SU-DHL-6 (cell line): ENCODE data around the gene TNPO2.
"Not testable (repeated sequence)": the region's sequence is repeated elsewhere in the genome, so short reads cannot be mapped to it uniquely, and the experiment has no call there.

ENCODE experiments used
- H2AFZ ChIP-seq: fragments of 200-600 bp; sonication (generic); 2 replicates; pipeline ENCODE4 v1.6.1; 2014; ENCODE audit warnings: low read depth, mild to moderate bottlenecking, moderate library complexity, mixed read lengths, antibody characterized with exemption, low read length; ENCODE audit not compliant: severe bottlenecking
- H3F3A ChIP-seq: fragments of 200-600 bp; shearing (Covaris generic); 2 replicates; pipeline ENCODE4 v1.6.0; 2016; ENCODE audit warnings: antibody characterized with exemption, mild to moderate bottlenecking; ENCODE audit not compliant: insufficient read depth
- H3K27ac ChIP-seq: fragments of 200-600 bp; sonication (generic); 2 replicates; pipeline ENCODE4 v1.5.1; 2016; ENCODE audit warnings: low read depth, mild to moderate bottlenecking, low read length, moderate library complexity, mixed read lengths
- H3K27me3 ChIP-seq: fragments of 200-600 bp; sonication (generic), shearing (Covaris generic); 2 replicates; pipeline ENCODE4 v1.6.0; 2014; ENCODE audit warnings: mild to moderate bottlenecking, low read length
- H3K36me3 ChIP-seq: fragments of 200-600 bp; sonication (generic); 2 replicates; pipeline ENCODE4 v1.6.1; 2014; ENCODE audit warnings: mild to moderate bottlenecking, low read length, mixed read lengths
- H3K4me2 ChIP-seq: fragments of 300-600, 200-600 bp; shearing (Covaris generic), sonication (generic); 2 replicates; pipeline ENCODE4 v1.6.0; 2014; ENCODE audit warnings: low read length, low read depth, mild to moderate bottlenecking; ENCODE audit not compliant: poor library complexity, severe bottlenecking
- H3K4me3 ChIP-seq: fragments of 200-600 bp; sonication (generic); 2 replicates; pipeline ENCODE4 v1.5.1; 2014; ENCODE audit warnings: antibody characterized with exemption, low read length, mild to moderate bottlenecking, mixed read lengths; ENCODE audit not compliant: insufficient read depth, poor library complexity, severe bottlenecking
- H3K79me2 ChIP-seq: fragments of 200-600 bp; sonication (generic); 2 replicates; pipeline ENCODE4 v1.6.1; 2014; ENCODE audit warnings: mild to moderate bottlenecking, low read length, moderate library complexity; ENCODE audit not compliant: insufficient read depth
- H3K9ac ChIP-seq: fragments of 200-600 bp; sonication (generic); 2 replicates; pipeline ENCODE4 v1.7.0; 2014; ENCODE audit warnings: mild to moderate bottlenecking, low read length
- H3K9me2 ChIP-seq: fragments of 200-600 bp; sonication (generic); replicated peaks from 2 replicates; pipeline ENCODE4 v1.6.1; 2014; ENCODE audit warnings: low read length; ENCODE audit not compliant: insufficient read depth
- H3K9me3 ChIP-seq: fragments of 200-600 bp; sonication (generic); 2 replicates; pipeline ENCODE4 v1.6.1; 2014; ENCODE audit warnings: low read length, mixed read lengths; ENCODE audit not compliant: insufficient read depth
- H4K20me1 ChIP-seq: fragments of 200-600 bp; sonication (generic); 2 replicates; pipeline ENCODE4 v1.6.1; 2014; ENCODE audit warnings: low read depth, mild to moderate bottlenecking, antibody characterized with exemption, low read length, moderate library complexity, mixed read lengths
- EZH2phosphoT487 ChIP-seq: fragments of 200-600 bp; sonication (generic), shearing (Covaris generic); conservative IDR thresholded peaks from 2 replicates; pipeline ENCODE4 v1.6.1; 2018; ENCODE audit warnings: mild to moderate bottlenecking, antibody characterized with exemption, low read length, moderate library complexity, mixed read lengths
- TF ChIP-seq, protein P1 (sequence below): fragments of 200-600 bp; sonication (generic); IDR thresholded peaks from one replicate; pipeline ENCODE4 v1.5.1; 2017; ENCODE audit warnings: antibody characterized with exemption, mild to moderate bottlenecking, low read length, moderate library complexity; ENCODE audit not compliant: insufficient read depth, poor library complexity, severe bottlenecking

Gene TNPO2

DNA sequence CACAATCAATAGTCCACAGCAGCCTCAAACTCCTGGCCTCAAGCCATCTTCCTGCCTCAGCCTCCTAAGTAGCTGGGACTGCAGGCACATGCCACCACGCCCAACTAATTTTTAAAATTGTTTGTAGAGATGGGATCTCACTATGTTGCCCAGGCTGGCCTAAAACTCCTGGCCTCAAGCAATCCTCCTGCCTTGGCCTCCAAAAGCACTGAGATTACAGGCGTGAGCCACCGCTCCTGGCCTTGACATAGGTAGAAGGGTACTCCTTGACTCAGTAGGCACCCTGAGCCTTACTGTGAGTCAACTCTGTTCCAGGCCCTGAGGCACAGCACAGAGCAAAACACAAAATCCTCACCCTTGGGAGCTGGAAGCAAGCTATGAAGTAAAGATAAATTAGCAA is 7.8 kb downstream of the TNPO2 start:
- peaks cover 42% of the 10 kb centered on the region for H3K79me2 ChIP-seq

DNA sequence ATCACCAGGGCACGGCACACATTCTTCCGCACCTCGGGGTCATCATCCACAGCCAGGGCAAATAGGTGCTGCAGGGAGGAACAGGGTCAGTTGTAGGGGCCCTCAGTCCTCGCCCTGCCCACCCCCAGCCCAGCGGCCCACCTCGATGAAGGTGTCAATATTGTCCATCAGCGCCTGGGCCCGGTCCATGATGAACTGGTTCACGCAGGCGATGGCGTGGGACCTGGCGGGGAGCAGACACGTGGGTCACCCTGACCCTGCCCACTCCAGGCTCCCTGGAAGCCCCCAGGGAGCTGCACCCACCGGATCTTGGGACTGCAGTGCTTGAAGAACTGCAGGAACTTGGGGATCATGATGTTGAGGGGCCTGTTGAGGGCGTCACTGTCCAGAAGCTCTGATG is 8.6 kb downstream of the TNPO2 start:
- no peak overlapping the region for H3K4me2 ChIP-seq
- no peak overlapping the region for H3K9ac ChIP-seq
- H4K20me1 ChIP-seq: 0 out of 2 replicates have a peak, but pooled peaks cover 4% of the 10 kb centered on the region
- H2AFZ ChIP-seq: no peak overlapping the region
- H3K27me3 ChIP-seq: no peaks in the 10 kb centered on the region
- no peak overlapping the region for H3K27ac ChIP-seq
- no peaks in the 10 kb centered on the region for H3K9me3 ChIP-seq
- TF ChIP-seq, protein P1, sequence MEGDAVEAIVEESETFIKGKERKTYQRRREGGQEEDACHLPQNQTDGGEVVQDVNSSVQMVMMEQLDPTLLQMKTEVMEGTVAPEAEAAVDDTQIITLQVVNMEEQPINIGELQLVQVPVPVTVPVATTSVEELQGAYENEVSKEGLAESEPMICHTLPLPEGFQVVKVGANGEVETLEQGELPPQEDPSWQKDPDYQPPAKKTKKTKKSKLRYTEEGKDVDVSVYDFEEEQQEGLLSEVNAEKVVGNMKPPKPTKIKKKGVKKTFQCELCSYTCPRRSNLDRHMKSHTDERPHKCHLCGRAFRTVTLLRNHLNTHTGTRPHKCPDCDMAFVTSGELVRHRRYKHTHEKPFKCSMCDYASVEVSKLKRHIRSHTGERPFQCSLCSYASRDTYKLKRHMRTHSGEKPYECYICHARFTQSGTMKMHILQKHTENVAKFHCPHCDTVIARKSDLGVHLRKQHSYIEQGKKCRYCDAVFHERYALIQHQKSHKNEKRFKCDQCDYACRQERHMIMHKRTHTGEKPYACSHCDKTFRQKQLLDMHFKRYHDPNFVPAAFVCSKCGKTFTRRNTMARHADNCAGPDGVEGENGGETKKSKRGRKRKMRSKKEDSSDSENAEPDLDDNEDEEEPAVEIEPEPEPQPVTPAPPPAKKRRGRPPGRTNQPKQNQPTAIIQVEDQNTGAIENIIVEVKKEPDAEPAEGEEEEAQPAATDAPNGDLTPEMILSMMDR: no peak
- TF ChIP-seq EZH2phosphoT487: no peak
- no peaks in the 10 kb centered on the region for H3K9me2 ChIP-seq
- H3F3A ChIP-seq: no peaks in the 10 kb centered on the region
- peaks cover 9% of the 10 kb centered on the region; the same call in 1 of the 2 replicates for H3K36me3 ChIP-seq
- H3K4me3 ChIP-seq: no peak overlapping the region
- peaks cover 36% of the 10 kb centered on the region for H3K79me2 ChIP-seq

More for the DNA sequence above, 7.8 kb downstream of the TNPO2 start:
- Histone ChIP-seq H3K9me2 (no peaks in the 10 kb centered on the region), H3K4me2 (no peak overlapping the region), H2AFZ (no peak overlapping the region), H3K27me3 (no peaks in the 10 kb centered on the region), H3K27ac (no peak overlapping the region), H3F3A (no peaks in the 10 kb centered on the region), H3K9ac (no peak overlapping the region), H3K36me3 (peaks cover 4% of the 10 kb centered on the region; the same call in 1 of the 2 replicates), H4K20me1 (peaks cover 7% of the 10 kb centered on the region; the same call in 1 of the 2 replicates), H3K4me3 (no peak overlapping the region), H3K9me3 (no peaks in the 10 kb centered on the region)
- TF ChIP-seq, protein P1: no peak
- no peak for TF ChIP-seq EZH2phosphoT487

DNA sequence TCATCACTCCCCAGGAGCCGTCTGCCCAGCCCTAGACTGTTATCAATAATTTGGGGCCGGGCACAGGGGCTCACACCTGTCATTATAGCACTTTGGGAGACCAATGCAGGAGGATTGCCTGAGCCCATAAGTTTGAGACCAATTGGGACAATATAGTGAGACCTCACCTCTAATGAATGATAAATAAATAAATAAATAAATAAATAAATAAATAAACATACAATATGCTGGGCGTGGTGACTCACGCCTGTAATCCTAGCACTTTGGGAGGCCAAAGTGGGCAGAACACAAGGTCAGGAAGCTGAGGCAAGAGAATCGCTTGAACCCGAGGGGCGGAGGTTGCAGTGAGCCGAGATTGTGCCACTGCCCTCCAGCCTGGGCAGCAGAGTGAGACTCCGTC is 10.4 kb downstream of the TNPO2 start:
- not testable (repeated sequence) for H3K27me3 ChIP-seq, H3K9me3 ChIP-seq, H3K9ac ChIP-seq, H3K36me3 ChIP-seq, H2AFZ ChIP-seq, H3K4me3 ChIP-seq, H3K9me2 ChIP-seq, H4K20me1 ChIP-seq, H3K27ac ChIP-seq, H3F3A ChIP-seq, H3K4me2 ChIP-seq
- peaks cover 19% of the 10 kb centered on the region for H3K79me2 ChIP-seq

DNA sequence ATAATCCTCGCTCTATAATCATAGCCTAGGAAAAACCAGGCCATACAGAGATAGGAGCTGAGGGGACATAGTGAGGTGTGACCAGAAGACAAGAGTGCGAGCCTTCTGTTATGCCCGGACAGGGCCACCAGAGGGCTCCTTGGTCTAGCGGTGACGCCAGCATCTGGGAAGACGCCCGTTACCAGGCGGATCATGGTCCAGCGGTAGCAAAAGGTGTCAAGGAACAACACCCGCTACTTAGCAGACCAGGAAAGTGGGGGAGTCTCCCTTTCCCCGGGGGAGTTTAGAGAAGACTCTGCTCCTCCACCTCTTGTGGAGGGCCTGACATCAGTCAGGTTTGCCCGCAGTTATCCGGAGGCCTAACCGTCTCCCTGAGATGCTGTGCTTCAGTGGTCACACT is 11.7 kb downstream of the TNPO2 start:
- not testable (repeated sequence) for H3K9me3 ChIP-seq, H3K4me2 ChIP-seq, H3K9me2 ChIP-seq, H3K27ac ChIP-seq, H3F3A ChIP-seq, H4K20me1 ChIP-seq, H3K36me3 ChIP-seq, H2AFZ ChIP-seq, H3K9ac ChIP-seq, H3K27me3 ChIP-seq, H3K4me3 ChIP-seq, H3K79me2 ChIP-seq
- TF ChIP-seq, protein P1: peak; percentile 5
